Lower leg skin (tissue), 3 donors: ENCODE results near the gene SLC25A12.

Source experiments
- POLR2A ChIP-seq, 2 donors: fragments of 450-650 bp; IDR thresholded peaks; one replicate each; pipeline ENCODE4 v1.6.1; 2016 to 2017; ENCODE audit warnings: antibody characterized with exemption in 2 of 2, mild to moderate bottlenecking in 1 of 2, moderate library complexity in 1 of 2
- TF ChIP-seq, protein P1 (sequence below), 3 donors: fragments of 450-650 bp; IDR thresholded peaks; one replicate each; pipeline ENCODE4 v1.5.1; 2016; ENCODE audit warnings: antibody characterized with exemption in 3 of 3, mild to moderate bottlenecking in 3 of 3, moderate library complexity in 2 of 3

GRCh38 chr2:171787333-171788072 lies 106.5 kb downstream of the SLC25A12 start:
- TF ChIP-seq, protein P1, sequence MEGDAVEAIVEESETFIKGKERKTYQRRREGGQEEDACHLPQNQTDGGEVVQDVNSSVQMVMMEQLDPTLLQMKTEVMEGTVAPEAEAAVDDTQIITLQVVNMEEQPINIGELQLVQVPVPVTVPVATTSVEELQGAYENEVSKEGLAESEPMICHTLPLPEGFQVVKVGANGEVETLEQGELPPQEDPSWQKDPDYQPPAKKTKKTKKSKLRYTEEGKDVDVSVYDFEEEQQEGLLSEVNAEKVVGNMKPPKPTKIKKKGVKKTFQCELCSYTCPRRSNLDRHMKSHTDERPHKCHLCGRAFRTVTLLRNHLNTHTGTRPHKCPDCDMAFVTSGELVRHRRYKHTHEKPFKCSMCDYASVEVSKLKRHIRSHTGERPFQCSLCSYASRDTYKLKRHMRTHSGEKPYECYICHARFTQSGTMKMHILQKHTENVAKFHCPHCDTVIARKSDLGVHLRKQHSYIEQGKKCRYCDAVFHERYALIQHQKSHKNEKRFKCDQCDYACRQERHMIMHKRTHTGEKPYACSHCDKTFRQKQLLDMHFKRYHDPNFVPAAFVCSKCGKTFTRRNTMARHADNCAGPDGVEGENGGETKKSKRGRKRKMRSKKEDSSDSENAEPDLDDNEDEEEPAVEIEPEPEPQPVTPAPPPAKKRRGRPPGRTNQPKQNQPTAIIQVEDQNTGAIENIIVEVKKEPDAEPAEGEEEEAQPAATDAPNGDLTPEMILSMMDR (IDR thresholded peaks at IDR 0.05): no peak
- no peak for TF ChIP-seq POLR2A (IDR thresholded peaks at IDR 0.05)
